Esophagus squamous epithelium (tissue), 5 donors: ENCODE measurements around the gene ZDHHC14. TPM values are rescaled to one million over a fixed set of nuclear protein-coding genes. Genes with fewer than 3 reads are reported as not detected.

Experiments used
- DNase-seq: peaks from one replicate; lab custom pipeline; 2025; lab: John Stamatoyannopoulos, UW
- H3K27ac ChIP-seq, 4 donors: fragments of 200-600 bp; sonication (generic); one replicate each; pipeline ENCODE4 v1.5.1; 2016 to 2019; ENCODE audit warnings: mild to moderate bottlenecking in 1 of 4
- H3K27me3 ChIP-seq, 4 donors: fragments of 200-600 bp; sonication (generic); 1 replicate in 3 of 4; 2 replicates in 1 of 4; pipeline versions ENCODE4 v1.5.1 to v1.6.0; 2017 to 2021; ENCODE audit warnings: antibody characterized with exemption in 1 of 4
- H3K36me3 ChIP-seq, 3 donors: fragments of 200-600 bp; sonication (generic); one replicate each; pipeline ENCODE4 v1.5.1; 2016 to 2019
- H3K4me1 ChIP-seq, 3 donors: fragments of 200-600 bp; sonication (generic); one replicate each; pipeline ENCODE4 v1.5.1; 2017 to 2019
- H3K4me3 ChIP-seq, 4 donors: fragments of 200-600 bp; sonication (generic); 1 replicate in 3 of 4; 2 replicates in 1 of 4; pipeline ENCODE4 v1.5.1; 2016 to 2019; ENCODE audit warnings: mild to moderate bottlenecking in 2 of 4, moderate library complexity in 1 of 4
- H3K9me3 ChIP-seq, 3 donors: fragments of 200-600 bp; sonication (generic); one replicate each; pipeline ENCODE4 v1.5.1; 2016 to 2019
- CTCF ChIP-seq, 6 experiments: fragments of 450-650 bp in 4 of 6; fragments of 200-600 bp in 2 of 6; sonication (generic) in 2 of 6; IDR thresholded peaks; one replicate each; pipeline ENCODE4 v1.5.1; 2016 to 2019; ENCODE audit warnings: antibody characterized with exemption in 6 of 6, mild to moderate bottlenecking in 4 of 6, moderate library complexity in 4 of 6
- POLR2A ChIP-seq, 4 donors: fragments of 450-650 bp; IDR thresholded peaks; one replicate each; pipeline ENCODE4 v1.6.1; 2017; ENCODE audit warnings: antibody characterized with exemption in 4 of 4, mild to moderate bottlenecking in 4 of 4, moderate library complexity in 3 of 4
- WGBS, 2 donors: methylation state at CpG; one replicate each; pipeline ENCODE4 v1.1.5; 2018; 5-methylcytosine and 5-hydroxymethylcytosine counted together
- intact Hi-C: fragments of 100-400 bp; cut with DNase I; formaldehyde crosslinking; loops from one replicate; pipeline ENCODE4 v1.15.0; 2022
- total RNA-seq, 4 donors: library from RNA; depleted of rRNA; stranded (reverse); fragments of >200 nt; gene quantifications; one replicate each; pipeline ENCODE4 v1.1.0, GENCODE V29; 2016
- donor health status: DM: yes; HTN: yes; CAD: no.

The ZDHHC14 gene
- total RNA-seq, 4 donors from 2014 or later = 6.1 to 15.6 (median 6.9) TPM

DNA sequence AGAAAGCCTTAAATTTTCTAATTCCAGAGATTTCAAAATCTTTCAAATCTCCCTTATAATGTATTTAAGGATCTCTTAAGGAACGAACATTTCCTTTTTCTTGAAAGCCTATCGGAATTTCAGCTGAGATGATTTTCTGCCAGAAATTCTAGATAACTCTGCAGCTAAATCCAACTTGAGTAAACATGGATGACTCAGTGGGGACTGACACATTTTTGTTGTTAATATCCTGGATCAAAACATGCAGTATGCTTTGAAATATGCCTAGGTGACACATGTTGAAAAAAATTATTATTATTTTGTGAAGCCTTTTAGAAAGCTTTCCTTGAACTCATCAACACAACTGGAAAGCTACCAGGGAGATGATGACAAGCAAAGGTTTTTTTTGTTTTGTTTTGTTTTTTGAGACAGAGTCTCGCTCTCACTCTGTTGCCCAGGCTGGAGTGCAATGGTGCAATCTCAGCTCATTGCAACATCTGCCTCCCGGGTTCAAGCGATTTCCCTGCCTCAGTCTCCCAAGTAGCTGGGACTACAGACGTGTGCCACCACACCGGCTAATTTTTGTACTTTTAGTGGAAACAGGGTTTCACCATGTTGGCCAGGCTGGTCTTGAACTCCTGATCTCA is 302.0 kb downstream of the ZDHHC14 start:
- H3K9me3 ChIP-seq = no peaks in the 10 kb centered on the region
- intact Hi-C loops = no loop called here
- WGBS, 2 donors = 53 to 56% methylated on average over 7 of the region's 7 CpGs
- no peaks in the 10 kb centered on the region for H3K36me3 ChIP-seq
- DNase-seq = no peak
- H3K27ac ChIP-seq = no peak overlapping the region
- TF ChIP-seq POLR2A (IDR thresholded peaks at IDR 0.05) (no peak), CTCF (IDR thresholded peaks at IDR 0.05) (no peak)
- H3K4me3 ChIP-seq = no peak overlapping the region
- H3K4me1 ChIP-seq = peaks cover 0 to 6% (median 0%) of the 10 kb centered on the region in 3 donors
- H3K27me3 ChIP-seq = no peaks in the 10 kb centered on the region

DNA sequence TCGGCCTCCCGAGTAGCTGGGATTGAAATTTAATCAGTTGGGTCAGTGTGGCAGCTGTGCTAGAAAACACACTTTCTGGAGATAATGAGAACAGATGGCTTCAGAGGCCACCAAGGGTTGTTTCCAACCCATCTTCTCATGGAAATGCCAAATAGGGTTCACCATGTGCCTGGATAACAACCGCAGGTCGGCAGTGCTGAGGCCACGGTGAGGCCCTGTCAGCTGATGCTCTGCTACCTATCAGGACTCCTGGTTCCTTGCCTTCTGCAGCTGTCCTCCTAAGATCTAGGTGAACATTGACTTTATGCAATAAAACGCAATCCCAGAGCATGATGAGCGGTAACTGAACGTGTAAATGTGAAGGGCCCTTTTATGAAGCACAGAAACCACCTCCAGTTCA is 302.7 kb downstream of the ZDHHC14 start:
- DNase-seq = no peak
- no peaks in the 10 kb centered on the region for H3K36me3 ChIP-seq
- H3K4me3 ChIP-seq = no peak overlapping the region
- peaks cover 0 to 8% (median under 1%) of the 10 kb centered on the region in 3 donors for H3K4me1 ChIP-seq
- H3K27ac ChIP-seq = no peak overlapping the region
- 80 to 97% methylated on average over 5 to 7 of the region's 8 CpGs for WGBS, 2 donors
- TF ChIP-seq POLR2A (IDR thresholded peaks at IDR 0.05) (no peak), CTCF (IDR thresholded peaks at IDR 0.05) (no peak)
- intact Hi-C loops = no loop called here
- peaks cover 0 to 5% (median 0%) of the 10 kb centered on the region in 4 donors for H3K27me3 ChIP-seq
- H3K9me3 ChIP-seq = no peaks in the 10 kb centered on the region

- no peak for DNase-seq
- intact Hi-C loops = no loop called here
- Histone ChIP-seq H3K4me1 (peaks cover 0 to 15% (median 6%) of the 10 kb centered on the region in 3 donors), H3K27ac (no peak overlapping the region), H3K9me3 (no peaks in the 10 kb centered on the region), H3K27me3 (peaks cover 0 to 6% (median 0%) of the 10 kb centered on the region in 4 donors), H3K36me3 (no peaks in the 10 kb centered on the region), H3K4me3 (no peak overlapping the region)
- 66 to 84% methylated on average over 7 to 12 of the region's 12 CpGs for WGBS, 2 donors
- TF ChIP-seq POLR2A (IDR thresholded peaks at IDR 0.05) = no peak
- TF ChIP-seq CTCF (IDR thresholded peaks at IDR 0.05) = no peak
Observed at GRCh38 chr6:157684620-157685299, 303.8 kb downstream of the ZDHHC14 start.

- intact Hi-C loops = no loop called here
- 81 to 92% methylated on average over 7 to 9 of the region's 10 CpGs for WGBS, 2 donors
- no peaks in the 10 kb centered on the region for H3K36me3 ChIP-seq
- H3K27ac ChIP-seq = no peak overlapping the region
- TF ChIP-seq POLR2A (IDR thresholded peaks at IDR 0.05) (no peak), CTCF (IDR thresholded peaks at IDR 0.05) (no peak)
- H3K4me3 ChIP-seq = no peak overlapping the region
- peaks cover 0 to 6% (median 0%) of the 10 kb centered on the region in 4 donors for H3K27me3 ChIP-seq
- DNase-seq = no peak
- H3K4me1 ChIP-seq = peaks cover 0 to 15% (median 6%) of the 10 kb centered on the region in 3 donors
- H3K9me3 ChIP-seq = no peaks in the 10 kb centered on the region
Observed at GRCh38 chr6:157685596-157686280, 304.7 kb downstream of the ZDHHC14 start.
